OCI-LY1 (cell line): ENCODE data around the gene AKR7A3.

Source experiments
- H2AFZ ChIP-seq: fragments of 200-600 bp; sonication (generic), shearing (Covaris generic); 2 replicates; pipeline ENCODE4 v1.6.0; 2014; ENCODE audit warnings: antibody characterized with exemption, mild to moderate bottlenecking, low read length
- H3F3A ChIP-seq: fragments of 200-600 bp; sonication (generic), shearing (Covaris generic); 2 replicates; pipeline ENCODE4 v1.6.0; 2014; ENCODE audit warnings: mild to moderate bottlenecking, antibody characterized with exemption, low read length, moderate library complexity; ENCODE audit not compliant: insufficient read depth
- H3K27ac ChIP-seq: fragments of 200-600 bp; sonication (generic); 2 replicates; pipeline ENCODE4 v1.5.1; 2014; ENCODE audit warnings: low read length, mixed run types, mild to moderate bottlenecking, low read depth; ENCODE audit not compliant: poor library complexity, severe bottlenecking
- H3K27me3 ChIP-seq: fragments of 200-600 bp; sonication (generic); 2 replicates; pipeline ENCODE4 v1.6.0; 2014; ENCODE audit warnings: antibody characterized with exemption, mild to moderate bottlenecking, low read length, moderate library complexity; ENCODE audit not compliant: insufficient read depth
- H3K36me3 ChIP-seq: fragments of 200-600 bp; sonication (generic); 2 replicates; pipeline ENCODE4 v1.6.1; 2014; ENCODE audit warnings: mild to moderate bottlenecking, antibody characterized with exemption, low read length, moderate library complexity, mixed read lengths; ENCODE audit not compliant: insufficient read depth
- H3K4me1 ChIP-seq: fragments of 200-600 bp; sonication (generic); 2 replicates; pipeline ENCODE4 v1.5.1; 2014; ENCODE audit warnings: mild to moderate bottlenecking, low read length, moderate library complexity; ENCODE audit not compliant: insufficient read depth, severe bottlenecking
- H3K4me2 ChIP-seq: fragments of 200-600 bp; sonication (generic), shearing (Covaris generic); 2 replicates; pipeline ENCODE4 v1.6.1; 2014; ENCODE audit warnings: low read length
- H3K4me3 ChIP-seq: fragments of 200-600 bp; sonication (generic); 2 replicates; pipeline ENCODE4 v1.5.1; 2014; ENCODE audit warnings: low read length, low read depth, mild to moderate bottlenecking, mixed read lengths; ENCODE audit not compliant: poor library complexity, severe bottlenecking
- H3K79me2 ChIP-seq: fragments of 200-600 bp; shearing (Covaris generic); 2 replicates; pipeline ENCODE4 v1.6.1; 2016; ENCODE audit warnings: mixed run types, low read length, mixed read lengths; ENCODE audit not compliant: insufficient read depth
- H3K9ac ChIP-seq: fragments of 200-600 bp; sonication (generic), shearing (Covaris generic); 2 replicates; pipeline ENCODE4 v1.6.1; 2014; ENCODE audit warnings: mild to moderate bottlenecking, low read length, mixed read lengths
- H3K9me2 ChIP-seq: fragments of 200-600 bp; sonication (generic), shearing (Covaris generic); 2 replicates; pipeline ENCODE4 v1.6.1; 2014; ENCODE audit warnings: low read depth, mild to moderate bottlenecking, low read length, mixed read lengths
- H3K9me3 ChIP-seq: fragments of 200-600 bp; shearing (Covaris generic); 2 replicates; pipeline ENCODE4 v1.6.1; 2014; ENCODE audit warnings: low read length, mixed read lengths
- H4K20me1 ChIP-seq: fragments of 200-600 bp; sonication (generic), shearing (Covaris generic); 2 replicates; pipeline ENCODE4 v1.6.0; 2016; ENCODE audit warnings: mild to moderate bottlenecking, low read length; ENCODE audit not compliant: insufficient read depth
- CTCF ChIP-seq: fragments of 200-600 bp; sonication (generic), shearing (Covaris generic); IDR thresholded peaks from 2 replicates; pipeline ENCODE4 v1.5.1; 2017; ENCODE audit warnings: mild to moderate bottlenecking, antibody characterized with exemption, low read length, moderate library complexity, mixed read lengths
- EZH2 ChIP-seq: fragments of 200-600 bp; sonication (generic), shearing (Covaris generic); IDR thresholded peaks from 2 replicates; pipeline ENCODE4 v1.8.0; 2017; ENCODE audit warnings: borderline replicate concordance, mixed run types, mild to moderate bottlenecking, antibody characterized with exemption, low read length, moderate library complexity, mixed read lengths

The AKR7A3 gene

GRCh38 chr1:19329188-19329587 lies 40.6 kb upstream of the AKR7A3 start:
- peaks cover 8% of the 10 kb centered on the region for H3K36me3 ChIP-seq
- no peak overlapping the region for H3K4me2 ChIP-seq

GRCh38 chr1:19328486-19328885 lies 39.9 kb upstream of the AKR7A3 start:
- H3K79me2 ChIP-seq, result no peaks in the 10 kb centered on the region
- no peak overlapping the region for H3K27ac ChIP-seq
- no peak overlapping the region for H3K4me3 ChIP-seq
- H3K27me3 ChIP-seq, result no peaks in the 10 kb centered on the region
- H3K9ac ChIP-seq, result no peak overlapping the region
- H3K36me3 ChIP-seq, result peaks cover 8% of the 10 kb centered on the region
- TF ChIP-seq EZH2 (no peak), CTCF (no peak)
- H3K4me2 ChIP-seq, result no peak overlapping the region
- no peak overlapping the region for H2AFZ ChIP-seq
- H3F3A ChIP-seq, result no peaks in the 10 kb centered on the region
- H3K4me1 ChIP-seq, result peaks cover 13% of the 10 kb centered on the region
- H3K9me3 ChIP-seq, result no peaks in the 10 kb centered on the region
- no peaks in the 10 kb centered on the region for H4K20me1 ChIP-seq
- H3K9me2 ChIP-seq, result no peaks in the 10 kb centered on the region

More at GRCh38 chr1:19329188-19329587, 40.6 kb upstream of the AKR7A3 start:
- H3K9me3 ChIP-seq, result no peaks in the 10 kb centered on the region
- H3K9ac ChIP-seq, result no peak overlapping the region
- TF ChIP-seq CTCF (no peak), EZH2 (no peak)
- no peak overlapping the region for H2AFZ ChIP-seq
- H3K79me2 ChIP-seq, result no peaks in the 10 kb centered on the region
- no peaks in the 10 kb centered on the region for H4K20me1 ChIP-seq
- no peaks in the 10 kb centered on the region for H3K27me3 ChIP-seq
- H3K4me1 ChIP-seq, result peaks cover 13% of the 10 kb centered on the region
- no peak overlapping the region for H3K27ac ChIP-seq
- H3K4me3 ChIP-seq, result no peak overlapping the region
- no peaks in the 10 kb centered on the region for H3K9me2 ChIP-seq
- H3F3A ChIP-seq, result no peaks in the 10 kb centered on the region

GRCh38 chr1:19327736-19328135 lies 39.2 kb upstream of the AKR7A3 start:
- Histone ChIP-seq H3K4me3 (no peak overlapping the region), H3K27ac (no peak overlapping the region), H3K4me1 (peaks cover 13% of the 10 kb centered on the region), H4K20me1 (no peaks in the 10 kb centered on the region), H3K79me2 (no peaks in the 10 kb centered on the region), H3K9ac (no peak overlapping the region), H3K27me3 (no peaks in the 10 kb centered on the region), H2AFZ (no peak overlapping the region), H3K9me2 (no peaks in the 10 kb centered on the region), H3K4me2 (no peak overlapping the region), H3K36me3 (peaks cover 8% of the 10 kb centered on the region), H3F3A (no peaks in the 10 kb centered on the region), H3K9me3 (no peaks in the 10 kb centered on the region)
- TF ChIP-seq EZH2 (no peak), CTCF (no peak)
